ENCODE results near the gene SLC19A1.

The SLC19A1 gene

DNA sequence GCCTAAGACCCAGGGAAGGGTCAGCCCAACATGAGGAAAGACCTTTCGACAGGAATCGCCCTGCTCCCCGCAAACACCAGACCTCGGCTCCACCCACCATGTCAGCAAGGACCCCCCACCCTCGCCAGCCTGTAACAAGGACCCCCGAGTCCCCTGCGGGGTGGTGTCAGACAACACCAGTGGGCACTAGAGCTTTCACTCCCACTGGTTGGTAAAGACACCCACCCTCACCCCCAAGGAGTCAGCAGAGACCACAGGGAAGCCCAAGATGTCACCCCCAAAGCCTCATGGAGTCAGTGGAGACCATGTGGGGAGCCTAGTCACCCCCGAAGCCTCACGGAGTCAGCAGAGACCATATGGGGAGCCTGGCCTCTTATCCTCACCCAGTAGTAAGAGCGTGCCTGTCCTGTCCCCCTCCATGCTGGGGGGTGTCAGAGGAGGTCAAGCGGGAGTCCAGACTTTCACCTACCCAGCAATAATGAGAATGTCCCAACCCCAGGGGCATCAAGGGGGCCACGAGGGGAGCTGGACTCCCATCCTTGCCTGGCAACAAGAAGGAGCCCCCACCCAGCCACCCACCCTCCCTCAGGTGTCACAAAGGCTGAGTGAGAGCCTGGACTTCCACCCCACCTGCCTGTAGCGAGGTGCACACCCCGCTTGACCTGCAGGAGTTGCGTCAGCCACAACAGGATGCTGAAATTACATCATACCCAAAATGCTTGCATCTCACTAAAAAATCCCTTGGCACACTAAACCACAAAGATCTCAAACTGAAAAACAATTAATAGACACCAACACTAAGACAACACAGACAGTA, 24.8 kb downstream of the SLC19A1 start:
- no peak for DNase-seq (ENCODE audit: low spot score)

DNA sequence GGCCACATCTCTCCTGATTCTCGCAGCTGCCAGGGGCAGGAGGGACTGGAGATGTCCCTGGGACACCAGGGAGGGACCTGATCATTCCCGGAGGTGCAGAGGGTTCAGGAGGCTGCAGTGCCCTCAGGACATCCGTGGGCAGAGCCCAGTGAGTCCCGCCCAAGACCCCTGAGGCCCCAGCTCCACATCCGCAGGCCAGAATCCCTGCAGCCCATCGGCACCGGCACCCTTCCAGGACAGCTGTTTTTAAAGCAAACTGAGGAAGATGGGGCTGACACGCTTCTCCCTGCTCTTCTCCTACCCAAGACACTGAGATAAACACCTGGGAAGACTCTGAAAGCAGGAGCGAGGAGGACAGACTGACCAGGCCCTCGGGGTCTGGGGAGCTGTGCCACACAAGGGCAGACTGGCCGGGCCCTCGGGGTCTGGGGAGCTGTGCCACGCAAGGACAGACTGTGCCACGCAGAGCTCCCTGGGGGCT, 25.5 kb downstream of the SLC19A1 start:
- DNase-seq (ENCODE audit: low spot score): no peak

DNA sequence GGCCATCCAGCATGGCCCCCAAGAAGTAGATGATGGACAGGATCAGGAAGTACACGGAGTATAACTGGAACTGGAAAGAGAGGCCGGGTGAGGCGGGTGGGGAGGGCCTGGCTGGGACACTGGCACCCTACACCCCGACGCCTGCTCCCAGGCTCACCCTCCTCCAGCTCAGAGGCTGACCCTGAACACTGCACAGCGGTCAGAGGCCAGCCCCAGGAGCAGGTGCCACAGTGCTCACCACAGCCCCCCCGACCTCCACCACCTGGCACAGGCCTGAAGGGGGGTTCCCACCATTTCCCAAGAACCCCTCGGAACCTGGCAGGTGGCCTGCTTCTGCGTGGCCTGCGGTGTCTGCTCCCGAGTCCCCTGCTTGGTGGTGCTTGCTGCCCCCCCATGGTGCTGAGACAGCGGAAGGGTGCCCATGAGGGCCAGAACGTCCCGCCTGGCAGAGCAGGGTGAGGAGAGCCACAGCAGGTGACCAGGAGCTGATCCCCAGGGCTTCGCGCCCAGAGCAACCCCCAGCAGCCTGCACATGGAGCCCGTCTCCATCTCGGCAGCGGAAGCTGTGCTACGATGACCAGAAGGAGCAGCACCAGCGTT, 26.1 kb downstream of the SLC19A1 start:
- DNase-seq (ENCODE audit: low spot score): no peak

DNA sequence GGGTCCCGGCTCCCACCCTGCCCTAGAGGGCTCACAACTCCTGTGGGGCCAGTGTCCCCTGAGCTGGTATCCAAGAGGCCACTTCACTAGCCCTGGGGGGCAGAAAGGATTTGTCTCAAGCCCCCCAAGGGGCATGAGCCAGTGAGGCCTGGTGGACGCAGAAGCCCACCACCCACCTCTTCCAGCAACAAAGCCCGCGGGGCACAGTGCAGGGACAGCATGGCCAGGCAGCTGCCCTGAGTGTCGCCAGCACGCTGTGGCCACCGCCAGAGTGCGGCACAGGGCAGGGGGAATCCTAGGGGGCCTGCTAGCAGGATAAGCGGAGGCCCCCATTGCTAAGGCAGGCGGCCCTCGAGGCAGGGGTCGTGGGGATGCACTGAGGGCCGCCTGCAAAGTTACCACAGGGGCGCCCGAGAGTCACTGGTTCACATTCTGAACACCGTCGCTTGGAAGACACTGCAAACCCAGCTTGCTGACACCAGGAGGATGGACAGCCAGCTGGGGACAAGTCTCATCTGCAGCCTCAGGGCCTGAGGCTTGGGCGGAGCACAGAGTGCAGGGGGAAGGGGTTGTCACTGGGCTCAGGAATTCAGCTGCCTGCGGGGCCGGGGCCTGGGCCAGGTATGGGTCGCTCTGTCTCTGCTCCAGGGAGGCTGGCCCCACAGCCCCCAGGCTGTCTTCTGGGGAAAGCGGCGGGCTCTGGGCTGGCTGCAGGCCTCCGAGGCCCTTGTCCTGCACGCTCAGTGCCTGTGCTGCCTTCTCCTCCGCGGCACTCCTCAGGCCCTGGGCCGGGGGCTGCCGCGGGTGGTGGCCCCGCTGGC, 26.8 kb downstream of the SLC19A1 start:
- no peak for DNase-seq (ENCODE audit: low spot score)

DNA sequence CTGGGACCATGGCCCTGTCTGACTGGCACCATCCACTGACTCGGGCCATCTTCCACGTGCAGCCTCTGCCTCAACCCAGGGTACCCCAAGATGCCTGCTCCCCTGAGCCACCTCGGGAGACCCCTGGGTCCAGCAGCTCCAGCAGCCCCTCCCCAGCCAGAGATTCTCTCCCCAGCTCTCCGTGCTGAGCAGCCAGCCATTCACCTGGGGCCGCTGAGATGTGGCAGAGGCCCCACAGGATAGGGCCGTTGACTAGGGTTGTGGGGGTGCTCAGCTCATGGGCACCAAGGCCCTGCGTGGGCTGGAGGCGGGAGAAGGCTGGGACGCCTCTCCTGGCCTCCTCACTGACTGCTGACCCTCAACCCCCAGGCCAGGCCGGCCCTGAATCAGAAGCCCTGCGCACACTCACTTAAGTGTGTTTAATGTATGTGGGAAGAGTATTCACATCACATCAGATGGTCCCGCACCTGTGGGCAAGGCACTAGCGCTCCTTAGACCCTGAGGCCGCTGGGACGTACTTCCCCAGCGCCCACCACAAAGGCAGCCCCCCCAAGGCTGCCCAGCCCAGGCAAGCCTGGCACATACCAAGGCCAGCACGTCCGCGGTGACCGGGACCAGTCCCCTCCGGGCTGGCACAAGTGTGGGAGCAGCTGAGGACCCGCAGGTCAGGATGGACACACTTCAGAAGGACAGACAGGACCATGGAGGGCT, 27.8 kb downstream of the SLC19A1 start:
- DNase-seq (ENCODE audit: low spot score): no peak

DNA sequence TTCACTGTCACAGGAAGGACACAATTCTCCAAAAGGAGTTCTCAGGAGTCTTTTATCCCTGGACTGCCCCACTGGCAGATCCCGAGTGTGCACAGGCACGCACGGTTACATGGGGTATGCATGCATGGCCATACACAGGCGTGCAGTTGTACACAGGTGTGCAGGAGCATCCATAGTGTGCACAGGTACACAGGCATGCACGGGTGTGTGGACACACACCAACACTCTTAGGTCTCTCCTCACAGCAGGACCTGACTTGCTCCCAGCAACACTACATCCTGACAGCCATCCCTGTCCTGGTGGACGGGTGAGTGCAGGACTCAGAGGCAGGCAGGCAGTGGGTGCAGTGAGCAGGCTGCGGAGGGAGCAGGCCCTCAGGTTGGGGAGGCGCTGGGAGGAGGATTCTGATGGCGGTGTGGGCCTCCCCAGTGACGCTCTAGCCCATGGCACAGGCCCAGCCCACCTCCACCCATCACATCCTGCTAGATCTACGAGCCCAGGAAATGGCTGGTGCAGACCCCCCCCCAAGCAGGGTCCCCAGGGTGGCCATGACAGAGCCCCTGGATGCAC, 28.4 kb downstream of the SLC19A1 start:
- DNase-seq (ENCODE audit: low spot score): no peak

DNA sequence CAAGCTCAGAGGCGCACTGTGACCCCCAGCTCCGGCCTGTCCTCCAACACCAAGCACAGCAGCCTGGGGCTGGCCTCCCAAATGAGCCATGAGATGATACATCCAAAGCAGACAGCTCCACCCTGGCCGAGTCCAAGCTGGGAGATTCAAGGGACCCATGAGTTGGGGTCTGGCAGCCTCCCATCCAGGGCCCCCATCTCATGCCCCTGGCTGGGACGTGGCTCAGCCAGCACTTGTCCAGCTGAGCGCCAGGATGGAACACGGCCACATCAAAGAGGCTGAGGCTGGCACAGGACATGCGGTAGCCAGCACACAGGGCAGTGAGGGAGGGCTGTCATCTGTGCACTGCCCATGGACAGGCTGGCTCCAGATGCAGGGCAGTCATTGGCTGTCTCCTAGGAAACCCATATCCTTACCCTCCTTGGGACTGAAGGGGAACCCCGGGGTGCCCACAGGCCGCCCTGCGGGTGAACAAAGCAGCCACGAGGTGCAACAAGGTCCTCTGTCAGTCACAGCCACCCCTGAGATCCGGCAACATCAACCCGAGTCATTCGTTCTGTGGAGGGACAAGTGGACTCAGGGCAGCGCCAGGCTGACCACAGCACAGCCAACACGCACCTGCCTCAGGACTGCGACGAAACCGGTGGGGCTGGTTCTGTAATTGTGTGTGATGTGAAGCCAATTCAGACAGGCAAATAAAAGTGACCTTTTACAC, 29.1 kb downstream of the SLC19A1 start:
- no peak for DNase-seq (ENCODE audit: low spot score)

DNA sequence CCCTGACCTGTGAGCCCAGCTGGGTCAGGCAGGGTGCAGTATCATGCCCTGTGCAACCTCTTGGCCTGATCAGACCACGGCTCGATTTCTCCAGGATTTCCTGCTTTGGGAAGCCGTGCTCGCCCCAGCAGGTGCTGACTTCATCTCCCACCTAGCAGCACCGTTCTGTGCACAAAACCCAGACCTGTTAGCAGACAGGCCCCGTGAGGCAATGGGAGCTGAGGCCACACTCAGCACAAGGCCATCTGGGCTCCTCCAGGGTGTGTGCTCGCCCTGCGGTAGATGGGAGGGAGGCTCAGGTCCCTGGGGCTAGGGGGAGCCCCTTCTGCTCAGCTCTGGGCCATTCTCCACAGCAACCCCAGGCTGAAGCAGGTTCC, 29.6 kb downstream of the SLC19A1 start:
- no peak for DNase-seq (ENCODE audit: low spot score)

DNA sequence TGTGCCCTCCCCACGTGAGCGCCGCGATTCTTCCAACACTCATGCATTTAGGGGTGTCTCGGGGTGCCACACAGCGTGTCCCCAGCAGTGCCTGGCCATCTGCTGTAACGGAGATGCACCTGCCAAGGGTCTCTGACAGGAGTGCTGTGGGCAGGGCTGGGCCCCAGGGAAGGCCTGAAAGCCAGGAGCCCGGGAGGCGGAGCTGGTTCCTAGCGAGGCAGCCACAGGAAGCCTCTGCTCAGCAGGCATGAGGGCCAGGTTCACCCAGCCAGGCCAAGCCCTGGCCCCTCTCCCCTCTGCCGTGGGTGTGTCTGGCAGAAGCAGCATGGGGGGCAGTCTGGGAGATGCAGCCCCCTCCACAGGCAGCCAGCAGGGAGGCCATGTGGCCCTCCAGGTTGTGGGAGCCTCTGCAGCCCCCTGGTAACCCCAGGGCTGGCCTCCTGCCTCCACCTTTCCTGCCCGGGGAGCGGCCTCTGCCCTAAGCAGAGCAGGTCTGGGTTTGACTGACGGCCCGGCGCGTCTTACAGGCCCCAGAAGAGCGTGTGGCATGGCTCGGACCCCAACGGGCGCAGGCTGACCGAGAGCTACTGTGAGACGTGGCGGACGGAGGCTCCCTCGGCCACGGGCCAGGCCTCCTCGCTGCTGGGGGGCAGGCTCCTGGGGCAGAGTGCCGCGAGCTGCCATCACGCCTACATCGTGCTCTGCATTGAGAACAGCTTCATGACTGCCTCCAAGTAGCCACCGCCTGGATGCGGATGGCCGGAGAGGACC, 30.4 kb downstream of the SLC19A1 start:
- DNase-seq (ENCODE audit: low spot score): no peak

DNA sequence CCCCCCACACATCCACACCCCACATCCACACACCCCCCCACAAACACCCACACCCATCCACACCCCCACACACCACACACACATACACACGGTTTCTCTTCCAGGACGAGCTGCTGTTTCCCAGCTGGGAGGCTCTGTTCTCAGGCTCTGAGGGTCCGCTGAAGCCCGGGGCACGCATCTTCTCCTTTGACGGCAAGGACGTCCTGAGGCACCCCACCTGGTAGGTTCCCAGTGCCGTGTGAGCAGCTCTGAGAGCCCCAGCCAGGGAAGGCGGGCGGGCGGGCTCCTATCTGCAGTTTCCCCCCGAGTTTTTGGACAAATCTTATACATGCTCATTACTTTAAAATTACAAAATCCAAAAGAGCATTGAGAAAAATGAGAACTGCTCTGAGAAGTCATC, 31.2 kb downstream of the SLC19A1 start:
- no peak for DNase-seq (ENCODE audit: low spot score)

DNA sequence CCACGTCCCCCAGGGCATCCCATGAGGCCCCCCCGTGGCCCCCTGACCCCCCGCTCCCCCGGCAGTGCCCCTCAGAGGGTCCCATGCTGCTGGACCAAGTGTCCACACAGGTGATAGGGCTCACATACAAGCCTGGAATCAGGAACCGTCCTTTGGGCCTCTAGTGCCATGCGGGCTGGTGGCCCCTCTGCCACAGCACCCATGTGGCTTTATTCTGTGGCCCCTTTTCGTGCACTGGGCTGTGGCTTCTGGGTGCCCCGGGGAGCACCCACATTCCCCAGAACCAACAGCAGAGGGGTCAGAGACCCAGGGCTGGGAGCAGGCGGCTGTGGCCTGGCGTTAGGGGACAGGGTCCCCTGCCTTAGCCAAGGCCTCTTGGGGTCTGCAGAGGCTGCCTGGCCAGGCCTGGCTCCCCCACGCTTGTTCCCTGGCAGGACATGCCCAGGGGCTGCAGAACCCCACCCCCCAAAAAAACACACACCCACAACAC, 31.7 kb downstream of the SLC19A1 start:
- DNase-seq (ENCODE audit: low spot score): no peak

DNA sequence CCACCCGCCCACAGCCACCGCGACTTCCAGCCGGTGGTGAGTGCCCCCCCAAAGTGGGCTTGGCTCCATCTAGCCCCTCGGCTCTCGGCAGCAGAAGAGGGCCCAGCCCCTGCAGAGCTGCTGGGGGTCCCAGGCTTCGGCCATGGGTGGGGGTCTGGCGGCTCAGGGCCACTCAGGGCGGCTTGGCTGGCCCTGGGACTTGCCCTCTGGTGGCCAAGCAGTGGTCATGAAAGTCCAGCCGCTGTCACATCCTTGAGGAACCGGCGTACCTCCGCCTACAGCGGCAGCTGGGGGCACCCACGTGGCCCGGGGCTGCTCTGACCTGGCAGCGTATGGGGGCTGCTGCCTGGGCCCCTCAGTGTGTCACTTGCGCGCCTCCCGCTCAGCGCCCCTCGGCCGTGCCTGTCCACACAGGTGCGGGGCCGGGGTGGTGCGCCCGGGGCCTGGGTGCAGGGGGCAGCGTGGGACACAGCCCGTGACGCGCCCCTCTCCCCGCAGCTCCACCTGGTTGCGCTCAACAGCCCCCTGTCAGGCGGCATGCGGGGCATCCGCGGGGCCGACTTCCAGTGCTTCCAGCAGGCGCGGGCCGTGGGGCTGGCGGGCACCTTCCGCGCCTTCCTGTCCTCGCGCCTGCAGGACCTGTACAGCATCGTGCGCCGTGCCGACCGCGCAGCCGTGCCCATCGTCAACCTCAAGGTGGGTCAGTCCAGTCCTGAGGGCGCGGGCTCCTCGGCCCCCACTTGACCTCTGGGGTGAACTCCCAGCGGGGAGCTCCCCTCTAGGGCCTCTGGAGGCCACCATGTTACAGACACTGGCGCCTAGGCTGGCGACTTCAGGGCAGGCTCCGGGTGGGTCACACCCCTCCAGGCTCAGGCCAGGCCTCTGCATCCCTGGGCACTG, 32.4 kb downstream of the SLC19A1 start:
- DNase-seq (ENCODE audit: low spot score): peak; percentile 53

DNA sequence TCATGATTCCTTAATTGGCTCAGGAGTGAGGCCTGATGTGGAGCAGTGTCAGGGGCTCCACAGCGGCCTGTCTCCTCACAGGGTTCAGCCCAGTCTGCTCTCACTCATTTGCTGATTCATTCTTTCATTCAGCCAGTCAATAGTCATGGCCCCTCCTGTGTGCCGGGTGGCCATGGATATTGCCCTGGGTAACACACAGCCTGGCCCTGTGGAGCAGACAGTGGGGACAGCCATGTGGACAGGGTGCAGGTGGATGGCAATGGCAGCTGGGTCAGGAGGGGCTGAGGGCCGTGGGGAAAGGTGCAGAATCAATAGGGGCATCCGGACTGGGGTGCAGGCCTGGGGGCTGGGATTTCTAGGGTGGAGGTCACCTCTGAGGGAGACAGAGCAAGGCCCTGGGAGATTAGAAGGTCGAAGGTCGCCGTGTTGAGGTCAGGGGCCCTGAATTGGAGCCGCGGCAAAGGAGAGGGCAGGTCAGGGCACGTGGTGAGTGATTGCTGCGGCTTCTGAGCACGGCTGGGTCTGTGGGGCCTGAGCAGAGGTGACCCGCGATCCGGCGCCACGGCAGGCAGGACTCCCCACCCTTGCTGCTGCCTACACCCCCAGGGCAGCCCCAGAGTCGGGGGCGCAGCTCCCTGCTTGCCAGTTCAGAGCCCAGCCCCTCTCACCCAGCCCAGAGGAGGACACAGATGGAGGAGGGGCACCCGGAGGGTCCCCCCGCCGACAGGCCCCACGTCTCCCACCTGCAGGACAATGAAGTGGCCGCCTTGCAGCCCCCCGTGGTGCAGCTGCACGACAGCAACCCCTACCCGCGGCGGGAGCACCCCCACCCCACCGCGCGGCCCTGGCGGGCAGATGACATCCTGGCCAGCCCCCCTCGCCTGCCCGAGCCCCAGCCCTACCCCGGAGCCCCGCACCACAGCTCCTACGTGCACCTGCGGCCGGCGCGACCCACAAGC, 33.4 kb downstream of the SLC19A1 start:
- no peak for DNase-seq (ENCODE audit: low spot score)

DNA sequence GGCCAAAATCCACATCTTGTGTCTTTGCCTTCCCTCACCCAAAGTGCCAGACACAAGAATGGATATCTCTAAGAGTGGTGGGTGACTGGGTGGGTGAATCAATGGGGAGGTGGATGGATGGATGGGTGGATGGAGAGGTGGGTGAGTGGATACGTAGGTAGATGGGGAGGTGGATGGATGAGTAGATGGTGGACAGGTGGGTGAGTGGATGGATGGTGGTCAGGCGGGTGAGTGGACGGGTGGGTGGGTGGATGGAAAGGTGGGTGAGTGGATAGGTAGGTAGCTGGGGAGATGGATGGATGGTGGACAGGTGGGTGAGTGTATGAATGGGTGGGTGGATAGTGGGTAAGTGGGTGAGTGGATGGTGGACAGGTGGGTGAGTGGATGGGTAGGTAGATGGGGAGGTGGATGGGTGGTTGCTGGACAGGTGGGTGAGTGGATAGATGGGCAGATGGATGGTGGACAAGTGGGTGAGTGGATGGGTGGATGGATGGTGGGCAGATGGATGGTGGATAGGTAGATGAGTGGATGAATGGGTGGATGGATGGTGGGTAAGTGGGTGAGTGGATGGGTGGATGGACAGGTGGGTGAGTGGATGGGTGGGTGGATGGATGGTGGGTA, 34.2 kb downstream of the SLC19A1 start:
- no peak for DNase-seq (ENCODE audit: low spot score)

DNA sequence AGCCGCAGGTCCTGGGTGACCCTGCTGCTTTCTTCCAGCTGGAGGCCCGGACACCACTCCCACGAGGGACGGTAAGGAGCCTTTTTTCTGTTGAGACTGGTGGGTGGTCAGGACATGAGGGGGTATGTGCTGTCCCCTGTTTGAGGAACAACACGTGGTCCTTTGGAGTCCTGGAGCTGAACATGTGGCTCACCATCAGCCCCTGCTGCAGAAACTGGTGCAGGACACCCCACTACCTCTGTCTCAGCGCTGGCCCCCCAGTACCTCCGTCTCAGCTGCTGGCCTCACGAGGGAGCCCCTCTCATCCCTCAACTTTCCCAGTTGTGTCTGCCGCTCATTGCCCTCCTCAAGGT, 34.7 kb downstream of the SLC19A1 start:
- DNase-seq (ENCODE audit: low spot score): no peak

DNA sequence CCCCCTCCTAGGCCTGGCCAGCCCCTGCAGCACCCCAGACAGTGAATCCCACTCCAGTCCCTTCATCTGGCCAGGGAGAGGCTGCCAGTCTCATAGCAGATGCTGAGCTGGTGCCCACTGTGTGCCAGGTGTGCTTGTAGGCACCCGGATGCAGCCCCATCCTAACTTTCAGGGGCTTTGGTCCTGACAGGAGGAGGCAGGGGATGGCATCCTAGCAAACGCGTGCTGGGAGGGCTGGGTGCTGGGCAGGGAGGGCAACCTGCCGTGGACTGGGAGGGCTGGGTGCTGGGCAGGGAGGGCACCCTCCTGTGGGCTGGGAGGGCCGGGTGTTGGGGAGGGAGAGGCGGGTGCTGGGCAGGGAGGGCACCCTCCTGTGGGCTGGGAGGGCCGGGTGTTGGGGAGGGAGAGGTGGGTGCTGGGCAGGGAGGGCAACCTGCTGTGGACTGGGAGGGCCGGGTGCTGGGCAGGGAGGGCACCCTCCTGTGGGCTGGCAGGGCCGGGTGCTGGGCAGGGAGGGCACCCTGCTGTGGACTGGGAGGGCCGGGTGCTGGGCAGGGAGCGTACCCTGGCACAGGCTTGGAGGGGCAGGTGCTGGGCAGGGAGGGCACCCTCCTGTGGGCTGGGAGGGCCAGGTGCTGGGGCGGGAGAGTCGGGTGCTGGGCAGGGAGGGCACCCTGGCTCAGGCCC, 35.3 kb downstream of the SLC19A1 start:
- no peak for DNase-seq (ENCODE audit: low spot score)
